Measurements from ENCODE around the gene TAF1. TPM values are rescaled to one million over a fixed set of nuclear protein-coding genes. Genes with fewer than 3 reads are reported as not detected.

TAF1 gene
- total and polyA plus RNA-seq, 2 experiments from 2014 or later = 6.7 to 26.9 TPM

DNA sequence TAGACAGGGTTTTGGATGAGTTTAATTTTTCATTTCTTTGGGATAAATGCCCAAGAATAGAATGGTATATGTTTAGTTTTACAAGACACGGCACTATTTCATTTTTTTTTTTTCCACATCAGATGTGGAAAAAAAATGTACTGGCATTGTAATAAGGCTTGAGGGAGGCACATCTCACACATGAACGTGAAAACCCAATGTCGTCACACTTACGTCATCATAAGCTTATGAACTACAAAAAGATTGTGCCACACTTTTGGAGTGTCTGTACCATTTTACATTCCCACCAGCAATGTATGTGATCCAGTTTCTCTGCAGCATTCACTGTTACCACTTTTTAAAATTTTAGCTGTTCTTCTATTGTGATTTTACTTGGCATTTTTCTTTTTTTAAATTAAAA, 74.2 kb downstream of the TAF1 start:
- no peak overlapping the region for H3K4me3 ChIP-seq
- H3K27ac Mint-ChIP-seq = no peak overlapping the region
- H2AFZ ChIP-seq = no peak overlapping the region
- peaks cover 3% of the 10 kb centered on the region for H3K27me3 Mint-ChIP-seq (ENCODE audit: insufficient read depth, low read depth, poor library complexity)
- H3K36me3 ChIP-seq (ENCODE audit: insufficient read depth) = peaks cover 7% of the 10 kb centered on the region; the same call in 1 of the 2 replicates
- H4K20me1 ChIP-seq (replicated peaks; ENCODE audit: insufficient read depth) = no peaks in the 10 kb centered on the region
- no peak for ATAC-seq
- no peaks in the 10 kb centered on the region for H3K79me2 ChIP-seq (replicated peaks; ENCODE audit: insufficient read depth)
- H3K4me1 ChIP-seq (ENCODE audit: insufficient read depth) = no peaks in the 10 kb centered on the region
- H3K4me2 ChIP-seq = no peak overlapping the region
- no peaks in the 10 kb centered on the region for H3K9me3 Mint-ChIP-seq
- no peaks in the 10 kb centered on the region for H3K27me3 ChIP-seq (ENCODE audit: insufficient read depth)
- H3K36me3 Mint-ChIP-seq (ENCODE audit: low read depth) = peaks cover 44% of the 10 kb centered on the region
- no peaks in the 10 kb centered on the region for H3K9me2 ChIP-seq (ENCODE audit: insufficient read depth)
- H3F3A ChIP-seq (replicated peaks; ENCODE audit: low read depth) = no peaks in the 10 kb centered on the region
- H3K4me1 Mint-ChIP-seq = no peaks in the 10 kb centered on the region
- no peak overlapping the region for H3K4me3 Mint-ChIP-seq
- H3K27ac ChIP-seq (ENCODE audit: low read depth) = no peak overlapping the region
- TF ChIP-seq, protein P1, sequence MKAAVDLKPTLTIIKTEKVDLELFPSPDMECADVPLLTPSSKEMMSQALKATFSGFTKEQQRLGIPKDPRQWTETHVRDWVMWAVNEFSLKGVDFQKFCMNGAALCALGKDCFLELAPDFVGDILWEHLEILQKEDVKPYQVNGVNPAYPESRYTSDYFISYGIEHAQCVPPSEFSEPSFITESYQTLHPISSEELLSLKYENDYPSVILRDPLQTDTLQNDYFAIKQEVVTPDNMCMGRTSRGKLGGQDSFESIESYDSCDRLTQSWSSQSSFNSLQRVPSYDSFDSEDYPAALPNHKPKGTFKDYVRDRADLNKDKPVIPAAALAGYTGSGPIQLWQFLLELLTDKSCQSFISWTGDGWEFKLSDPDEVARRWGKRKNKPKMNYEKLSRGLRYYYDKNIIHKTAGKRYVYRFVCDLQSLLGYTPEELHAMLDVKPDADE (IDR thresholded peaks at IDR 0.05) = no peak
- TF ChIP-seq ZNF331 (CRISPR knock-in tag; IDR thresholded peaks at IDR 0.05; ENCODE audit: low read depth) = no peak
- no peak for TF ChIP-seq ZNF114 (CRISPR knock-in tag; IDR thresholded peaks at IDR 0.05)
- no peak for TF ChIP-seq EZH2phosphoT487 (IDR thresholded peaks at IDR 0.05; ENCODE audit: unreplicated experiment)
- TF ChIP-seq, protein P2, sequence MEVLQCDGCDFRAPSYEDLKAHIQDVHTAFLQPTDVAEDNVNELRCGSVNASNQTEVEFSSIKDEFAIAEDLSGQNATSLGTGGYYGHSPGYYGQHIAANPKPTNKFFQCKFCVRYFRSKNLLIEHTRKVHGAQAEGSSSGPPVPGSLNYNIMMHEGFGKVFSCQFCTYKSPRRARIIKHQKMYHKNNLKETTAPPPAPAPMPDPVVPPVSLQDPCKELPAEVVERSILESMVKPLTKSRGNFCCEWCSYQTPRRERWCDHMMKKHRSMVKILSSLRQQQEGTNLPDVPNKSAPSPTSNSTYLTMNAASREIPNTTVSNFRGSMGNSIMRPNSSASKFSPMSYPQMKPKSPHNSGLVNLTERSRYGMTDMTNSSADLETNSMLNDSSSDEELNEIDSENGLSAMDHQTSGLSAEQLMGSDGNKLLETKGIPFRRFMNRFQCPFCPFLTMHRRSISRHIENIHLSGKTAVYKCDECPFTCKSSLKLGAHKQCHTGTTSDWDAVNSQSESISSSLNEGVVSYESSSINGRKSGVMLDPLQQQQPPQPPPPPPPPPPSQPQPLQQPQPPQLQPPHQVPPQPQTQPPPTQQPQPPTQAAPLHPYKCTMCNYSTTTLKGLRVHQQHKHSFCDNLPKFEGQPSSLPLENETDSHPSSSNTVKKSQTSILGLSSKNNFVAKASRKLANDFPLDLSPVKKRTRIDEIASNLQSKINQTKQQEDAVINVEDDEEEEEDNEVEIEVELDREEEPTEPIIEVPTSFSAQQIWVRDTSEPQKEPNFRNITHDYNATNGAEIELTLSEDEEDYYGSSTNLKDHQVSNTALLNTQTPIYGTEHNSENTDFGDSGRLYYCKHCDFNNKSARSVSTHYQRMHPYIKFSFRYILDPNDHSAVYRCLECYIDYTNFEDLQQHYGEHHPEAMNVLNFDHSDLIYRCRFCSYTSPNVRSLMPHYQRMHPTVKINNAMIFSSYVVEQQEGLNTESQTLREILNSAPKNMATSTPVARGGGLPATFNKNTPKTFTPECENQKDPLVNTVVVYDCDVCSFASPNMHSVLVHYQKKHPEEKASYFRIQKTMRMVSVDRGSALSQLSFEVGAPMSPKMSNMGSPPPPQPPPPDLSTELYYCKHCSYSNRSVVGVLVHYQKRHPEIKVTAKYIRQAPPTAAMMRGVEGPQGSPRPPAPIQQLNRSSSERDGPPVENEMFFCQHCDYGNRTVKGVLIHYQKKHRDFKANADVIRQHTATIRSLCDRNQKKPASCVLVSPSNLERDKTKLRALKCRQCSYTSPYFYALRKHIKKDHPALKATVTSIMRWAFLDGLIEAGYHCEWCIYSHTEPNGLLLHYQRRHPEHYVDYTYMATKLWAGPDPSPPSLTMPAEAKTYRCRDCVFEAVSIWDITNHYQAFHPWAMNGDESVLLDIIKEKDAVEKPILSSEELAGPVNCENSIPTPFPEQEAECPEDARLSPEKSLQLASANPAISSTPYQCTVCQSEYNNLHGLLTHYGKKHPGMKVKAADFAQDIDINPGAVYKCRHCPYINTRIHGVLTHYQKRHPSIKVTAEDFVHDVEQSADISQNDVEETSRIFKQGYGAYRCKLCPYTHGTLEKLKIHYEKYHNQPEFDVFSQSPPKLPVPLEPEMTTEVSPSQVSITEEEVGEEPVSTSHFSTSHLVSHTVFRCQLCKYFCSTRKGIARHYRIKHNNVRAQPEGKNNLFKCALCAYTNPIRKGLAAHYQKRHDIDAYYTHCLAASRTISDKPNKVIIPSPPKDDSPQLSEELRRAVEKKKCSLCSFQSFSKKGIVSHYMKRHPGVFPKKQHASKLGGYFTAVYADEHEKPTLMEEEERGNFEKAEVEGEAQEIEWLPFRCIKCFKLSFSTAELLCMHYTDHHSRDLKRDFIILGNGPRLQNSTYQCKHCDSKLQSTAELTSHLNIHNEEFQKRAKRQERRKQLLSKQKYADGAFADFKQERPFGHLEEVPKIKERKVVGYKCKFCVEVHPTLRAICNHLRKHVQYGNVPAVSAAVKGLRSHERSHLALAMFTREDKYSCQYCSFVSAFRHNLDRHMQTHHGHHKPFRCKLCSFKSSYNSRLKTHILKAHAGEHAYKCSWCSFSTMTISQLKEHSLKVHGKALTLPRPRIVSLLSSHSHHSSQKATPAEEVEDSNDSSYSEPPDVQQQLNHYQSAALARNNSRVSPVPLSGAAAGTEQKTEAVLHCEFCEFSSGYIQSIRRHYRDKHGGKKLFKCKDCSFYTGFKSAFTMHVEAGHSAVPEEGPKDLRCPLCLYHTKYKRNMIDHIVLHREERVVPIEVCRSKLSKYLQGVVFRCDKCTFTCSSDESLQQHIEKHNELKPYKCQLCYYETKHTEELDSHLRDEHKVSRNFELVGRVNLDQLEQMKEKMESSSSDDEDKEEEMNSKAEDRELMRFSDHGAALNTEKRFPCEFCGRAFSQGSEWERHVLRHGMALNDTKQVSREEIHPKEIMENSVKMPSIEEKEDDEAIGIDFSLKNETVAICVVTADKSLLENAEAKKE (CRISPR knock-in tag; IDR thresholded peaks at IDR 0.05) = no peak
- no peak for TF ChIP-seq STAT1 (IDR thresholded peaks at IDR 0.05; ENCODE audit: unreplicated experiment)
- no peak for TF ChIP-seq EZH2 (IDR thresholded peaks at IDR 0.05; ENCODE audit: low read depth, unreplicated experiment)
- TF ChIP-seq, protein P3, sequence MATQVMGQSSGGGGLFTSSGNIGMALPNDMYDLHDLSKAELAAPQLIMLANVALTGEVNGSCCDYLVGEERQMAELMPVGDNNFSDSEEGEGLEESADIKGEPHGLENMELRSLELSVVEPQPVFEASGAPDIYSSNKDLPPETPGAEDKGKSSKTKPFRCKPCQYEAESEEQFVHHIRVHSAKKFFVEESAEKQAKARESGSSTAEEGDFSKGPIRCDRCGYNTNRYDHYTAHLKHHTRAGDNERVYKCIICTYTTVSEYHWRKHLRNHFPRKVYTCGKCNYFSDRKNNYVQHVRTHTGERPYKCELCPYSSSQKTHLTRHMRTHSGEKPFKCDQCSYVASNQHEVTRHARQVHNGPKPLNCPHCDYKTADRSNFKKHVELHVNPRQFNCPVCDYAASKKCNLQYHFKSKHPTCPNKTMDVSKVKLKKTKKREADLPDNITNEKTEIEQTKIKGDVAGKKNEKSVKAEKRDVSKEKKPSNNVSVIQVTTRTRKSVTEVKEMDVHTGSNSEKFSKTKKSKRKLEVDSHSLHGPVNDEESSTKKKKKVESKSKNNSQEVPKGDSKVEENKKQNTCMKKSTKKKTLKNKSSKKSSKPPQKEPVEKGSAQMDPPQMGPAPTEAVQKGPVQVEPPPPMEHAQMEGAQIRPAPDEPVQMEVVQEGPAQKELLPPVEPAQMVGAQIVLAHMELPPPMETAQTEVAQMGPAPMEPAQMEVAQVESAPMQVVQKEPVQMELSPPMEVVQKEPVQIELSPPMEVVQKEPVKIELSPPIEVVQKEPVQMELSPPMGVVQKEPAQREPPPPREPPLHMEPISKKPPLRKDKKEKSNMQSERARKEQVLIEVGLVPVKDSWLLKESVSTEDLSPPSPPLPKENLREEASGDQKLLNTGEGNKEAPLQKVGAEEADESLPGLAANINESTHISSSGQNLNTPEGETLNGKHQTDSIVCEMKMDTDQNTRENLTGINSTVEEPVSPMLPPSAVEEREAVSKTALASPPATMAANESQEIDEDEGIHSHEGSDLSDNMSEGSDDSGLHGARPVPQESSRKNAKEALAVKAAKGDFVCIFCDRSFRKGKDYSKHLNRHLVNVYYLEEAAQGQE (IDR thresholded peaks at IDR 0.05; ENCODE audit: unreplicated experiment) = no peak
- TF ChIP-seq CREB1 (CRISPR knock-in tag; IDR thresholded peaks at IDR 0.05; ENCODE audit: low read depth) = no peak
- no peak for TF ChIP-seq JUNB (IDR thresholded peaks at IDR 0.05; ENCODE audit: unreplicated experiment)
- TF ChIP-seq, protein P4, sequence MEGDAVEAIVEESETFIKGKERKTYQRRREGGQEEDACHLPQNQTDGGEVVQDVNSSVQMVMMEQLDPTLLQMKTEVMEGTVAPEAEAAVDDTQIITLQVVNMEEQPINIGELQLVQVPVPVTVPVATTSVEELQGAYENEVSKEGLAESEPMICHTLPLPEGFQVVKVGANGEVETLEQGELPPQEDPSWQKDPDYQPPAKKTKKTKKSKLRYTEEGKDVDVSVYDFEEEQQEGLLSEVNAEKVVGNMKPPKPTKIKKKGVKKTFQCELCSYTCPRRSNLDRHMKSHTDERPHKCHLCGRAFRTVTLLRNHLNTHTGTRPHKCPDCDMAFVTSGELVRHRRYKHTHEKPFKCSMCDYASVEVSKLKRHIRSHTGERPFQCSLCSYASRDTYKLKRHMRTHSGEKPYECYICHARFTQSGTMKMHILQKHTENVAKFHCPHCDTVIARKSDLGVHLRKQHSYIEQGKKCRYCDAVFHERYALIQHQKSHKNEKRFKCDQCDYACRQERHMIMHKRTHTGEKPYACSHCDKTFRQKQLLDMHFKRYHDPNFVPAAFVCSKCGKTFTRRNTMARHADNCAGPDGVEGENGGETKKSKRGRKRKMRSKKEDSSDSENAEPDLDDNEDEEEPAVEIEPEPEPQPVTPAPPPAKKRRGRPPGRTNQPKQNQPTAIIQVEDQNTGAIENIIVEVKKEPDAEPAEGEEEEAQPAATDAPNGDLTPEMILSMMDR (conservative IDR thresholded peaks at IDR 0.05; ENCODE audit: low read depth in 2 of 2) = no peak
- TF ChIP-seq POLR2AphosphoS5 (IDR thresholded peaks at IDR 0.05; ENCODE audit: low read depth) = no peak
- TF ChIP-seq NANOG (IDR thresholded peaks at IDR 0.05; ENCODE audit: borderline replicate concordance) = no peak
- DNase-seq (ENCODE audit: low spot score) = no peak
